Neural cell (in vitro differentiated cells): ENCODE data around the gene SMLR1. TPM values are rescaled to one million over a fixed set of nuclear protein-coding genes. Genes with fewer than 3 reads are reported as not detected.

Source experiments
- H2AFZ ChIP-seq: fragments of 200-600, 300-800 bp; sonication (generic), shearing (Covaris generic); 2 replicates; pipeline ENCODE4 v1.6.0; 2014; ENCODE audit warnings: low read depth, mild to moderate bottlenecking, antibody characterized with exemption, low read length, moderate library complexity
- H3F3A ChIP-seq: fragments of 200-600 bp; shearing (Covaris generic); 2 replicates; pipeline ENCODE4 v1.6.1; 2016; ENCODE audit warnings: mild to moderate bottlenecking, moderate library complexity, mixed read lengths, antibody characterized with exemption, low read length; ENCODE audit not compliant: insufficient read depth, poor library complexity, severe bottlenecking
- H3K27ac ChIP-seq: fragments of 200-600, 300-800 bp; sonication (generic), shearing (Covaris generic); 2 replicates; pipeline ENCODE4 v1.5.1; 2014; ENCODE audit warnings: mild to moderate bottlenecking, low read length, moderate library complexity
- H3K27me3 ChIP-seq: fragments of 300-800, 200-600 bp; sonication (generic), shearing (Covaris generic); 2 replicates; pipeline ENCODE4 v1.6.0; 2014; ENCODE audit warnings: mild to moderate bottlenecking, low read depth, low read length, moderate library complexity; ENCODE audit not compliant: insufficient read depth
- H3K36me3 ChIP-seq: fragments of 300-800, 200-600 bp; sonication (generic), shearing (Covaris generic); 2 replicates; pipeline ENCODE4 v1.5.1; 2014; ENCODE audit warnings: mild to moderate bottlenecking, antibody characterized with exemption, low read length, moderate library complexity; ENCODE audit not compliant: insufficient read depth
- H3K4me2 ChIP-seq: fragments of 300-800, 200-600 bp; sonication (generic), shearing (Covaris generic); 2 replicates; pipeline ENCODE4 v1.6.0; 2014; ENCODE audit warnings: mild to moderate bottlenecking, low read length
- H3K4me3 ChIP-seq: fragments of 300-800, 200-600 bp; sonication (generic), shearing (Covaris generic); 2 replicates; pipeline ENCODE4 v1.5.1; 2014; ENCODE audit warnings: mild to moderate bottlenecking, low read length, moderate library complexity
- H3K79me2 ChIP-seq: fragments of 200-600 bp; shearing (Covaris generic); replicated peaks from 2 replicates; pipeline ENCODE4 v1.6.0; 2014; ENCODE audit warnings: mild to moderate bottlenecking, low read length, moderate library complexity; ENCODE audit not compliant: insufficient read depth
- H3K9ac ChIP-seq: fragments of 300-800, 200-600 bp; sonication (generic), shearing (Covaris generic); 2 replicates; pipeline ENCODE4 v1.6.1; 2016; ENCODE audit warnings: mild to moderate bottlenecking, low read length, mixed read lengths
- H3K9me2 ChIP-seq: fragments of 200-600 bp; shearing (Covaris generic); 2 replicates; pipeline ENCODE4 v1.6.1; 2016; ENCODE audit warnings: mild to moderate bottlenecking, low read length, mixed read lengths; ENCODE audit not compliant: insufficient read depth
- H3K9me3 ChIP-seq: fragments of 200-600, 300-800 bp; sonication (generic), shearing (Covaris generic); 2 replicates; pipeline ENCODE4 v1.6.1; 2016; ENCODE audit warnings: mild to moderate bottlenecking, mixed run types, low read length, moderate library complexity, mixed read lengths
- H4K20me1 ChIP-seq: fragments of 200-600 bp; shearing (Covaris generic); 2 replicates; pipeline ENCODE4 v1.6.1; 2016; ENCODE audit warnings: mild to moderate bottlenecking, mixed run types; ENCODE audit not compliant: insufficient read depth
- EP300 ChIP-seq: fragments of 450-650 bp; conservative IDR thresholded peaks from 2 replicates; pipeline ENCODE4 v1.6.1; 2014; ENCODE audit warnings: antibody characterized with exemption, mild to moderate bottlenecking, moderate library complexity; ENCODE audit not compliant: poor library complexity, severe bottlenecking
- EZH2 ChIP-seq: fragments of 200-600, 300-800 bp; shearing (Covaris generic), sonication (generic); IDR thresholded peaks from 2 replicates; pipeline ENCODE4 v1.6.1; 2014; ENCODE audit warnings: antibody characterized with exemption, low read length, borderline replicate concordance, mild to moderate bottlenecking; ENCODE audit not compliant: insufficient read depth, poor library complexity, severe bottlenecking
- MXI1 ChIP-seq: fragments of 450-650 bp; conservative IDR thresholded peaks from 2 replicates; pipeline ENCODE4 v1.6.1; 2014; ENCODE audit warnings: antibody characterized with exemption, mild to moderate bottlenecking; ENCODE audit not compliant: poor library complexity, severe bottlenecking
- POLR2AphosphoS5 ChIP-seq: IDR thresholded peaks from 2 replicates; pipeline ENCODE4 v1.6.1; 2012
- RAD21 ChIP-seq: fragments of 450-650 bp; conservative IDR thresholded peaks from 2 replicates; pipeline ENCODE4 v1.6.1; 2014; ENCODE audit warnings: antibody characterized with exemption, mild to moderate bottlenecking, moderate library complexity
- SMC3 ChIP-seq: fragments of 450-650 bp; conservative IDR thresholded peaks from 2 replicates; pipeline ENCODE4 v1.6.1; 2014; ENCODE audit warnings: antibody characterized with exemption, mild to moderate bottlenecking, moderate library complexity; ENCODE audit not compliant: poor library complexity
- TAF1 ChIP-seq: IDR thresholded peaks from 2 replicates; pipeline ENCODE4 v1.6.1; 2012; ENCODE audit warnings: low read depth
- polyA plus RNA-seq: library from polyadenylated mRNA; depleted of rRNA; stranded (reverse); fragments of >200 nt; gene quantifications from 2 replicates; pipeline ENCODE4 v1.2.3, GENCODE V29; 2014
- TF ChIP-seq, protein P1 (sequence below): IDR thresholded peaks from 2 replicates; pipeline ENCODE4 v1.6.1; 2012; ENCODE audit warnings: borderline replicate concordance
- TF ChIP-seq, protein P2 (sequence below): fragments of 450-650 bp; IDR thresholded peaks from 2 replicates; pipeline ENCODE4 v1.5.1; 2014; ENCODE audit warnings: antibody characterized with exemption, mild to moderate bottlenecking, moderate library complexity; ENCODE audit not compliant: poor library complexity, severe bottlenecking

Gene SMLR1
- polyA plus RNA-seq, 1 donor from 2014 or later: not detected

DNA sequence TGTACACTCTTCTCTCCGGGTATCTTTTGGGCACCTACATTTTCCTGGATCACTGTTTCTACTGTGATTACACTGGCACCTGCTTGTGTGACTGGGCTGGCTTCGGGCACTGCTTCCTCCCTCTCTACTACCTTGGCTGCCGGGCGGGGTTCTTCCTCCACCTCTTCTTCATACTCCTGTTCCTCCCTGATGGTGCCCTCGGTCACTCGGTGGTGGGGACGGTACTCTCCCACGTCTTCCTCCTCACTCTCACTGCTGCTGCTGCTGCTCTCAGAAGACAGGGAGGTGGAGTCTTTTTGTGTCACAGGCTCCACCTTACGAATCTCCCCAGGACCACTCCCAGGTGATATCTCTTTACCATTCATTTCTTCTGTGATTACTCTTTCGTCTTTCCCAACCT is 42.5 kb downstream of the SMLR1 start:
- Histone ChIP-seq H3K27me3 (no peaks in the 10 kb centered on the region), H3K4me2 (no peak overlapping the region), H3K4me3 (no peak overlapping the region), H3K9me2 (no peaks in the 10 kb centered on the region), H3K9ac (no peak overlapping the region), H4K20me1 (no peaks in the 10 kb centered on the region), H2AFZ (no peak overlapping the region), H3F3A (no peaks in the 10 kb centered on the region), H3K79me2 (no peaks in the 10 kb centered on the region), H3K27ac (no peak overlapping the region), H3K36me3 (no peaks in the 10 kb centered on the region), H3K9me3 (no peaks in the 10 kb centered on the region)
- TF ChIP-seq, protein P1, sequence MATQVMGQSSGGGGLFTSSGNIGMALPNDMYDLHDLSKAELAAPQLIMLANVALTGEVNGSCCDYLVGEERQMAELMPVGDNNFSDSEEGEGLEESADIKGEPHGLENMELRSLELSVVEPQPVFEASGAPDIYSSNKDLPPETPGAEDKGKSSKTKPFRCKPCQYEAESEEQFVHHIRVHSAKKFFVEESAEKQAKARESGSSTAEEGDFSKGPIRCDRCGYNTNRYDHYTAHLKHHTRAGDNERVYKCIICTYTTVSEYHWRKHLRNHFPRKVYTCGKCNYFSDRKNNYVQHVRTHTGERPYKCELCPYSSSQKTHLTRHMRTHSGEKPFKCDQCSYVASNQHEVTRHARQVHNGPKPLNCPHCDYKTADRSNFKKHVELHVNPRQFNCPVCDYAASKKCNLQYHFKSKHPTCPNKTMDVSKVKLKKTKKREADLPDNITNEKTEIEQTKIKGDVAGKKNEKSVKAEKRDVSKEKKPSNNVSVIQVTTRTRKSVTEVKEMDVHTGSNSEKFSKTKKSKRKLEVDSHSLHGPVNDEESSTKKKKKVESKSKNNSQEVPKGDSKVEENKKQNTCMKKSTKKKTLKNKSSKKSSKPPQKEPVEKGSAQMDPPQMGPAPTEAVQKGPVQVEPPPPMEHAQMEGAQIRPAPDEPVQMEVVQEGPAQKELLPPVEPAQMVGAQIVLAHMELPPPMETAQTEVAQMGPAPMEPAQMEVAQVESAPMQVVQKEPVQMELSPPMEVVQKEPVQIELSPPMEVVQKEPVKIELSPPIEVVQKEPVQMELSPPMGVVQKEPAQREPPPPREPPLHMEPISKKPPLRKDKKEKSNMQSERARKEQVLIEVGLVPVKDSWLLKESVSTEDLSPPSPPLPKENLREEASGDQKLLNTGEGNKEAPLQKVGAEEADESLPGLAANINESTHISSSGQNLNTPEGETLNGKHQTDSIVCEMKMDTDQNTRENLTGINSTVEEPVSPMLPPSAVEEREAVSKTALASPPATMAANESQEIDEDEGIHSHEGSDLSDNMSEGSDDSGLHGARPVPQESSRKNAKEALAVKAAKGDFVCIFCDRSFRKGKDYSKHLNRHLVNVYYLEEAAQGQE: no peak
- TF ChIP-seq EZH2 (no peak), POLR2AphosphoS5 (no peak), RAD21 (no peak), EP300 (no peak), SMC3 (no peak), TAF1 (no peak), MXI1 (no peak)
- TF ChIP-seq, protein P2, sequence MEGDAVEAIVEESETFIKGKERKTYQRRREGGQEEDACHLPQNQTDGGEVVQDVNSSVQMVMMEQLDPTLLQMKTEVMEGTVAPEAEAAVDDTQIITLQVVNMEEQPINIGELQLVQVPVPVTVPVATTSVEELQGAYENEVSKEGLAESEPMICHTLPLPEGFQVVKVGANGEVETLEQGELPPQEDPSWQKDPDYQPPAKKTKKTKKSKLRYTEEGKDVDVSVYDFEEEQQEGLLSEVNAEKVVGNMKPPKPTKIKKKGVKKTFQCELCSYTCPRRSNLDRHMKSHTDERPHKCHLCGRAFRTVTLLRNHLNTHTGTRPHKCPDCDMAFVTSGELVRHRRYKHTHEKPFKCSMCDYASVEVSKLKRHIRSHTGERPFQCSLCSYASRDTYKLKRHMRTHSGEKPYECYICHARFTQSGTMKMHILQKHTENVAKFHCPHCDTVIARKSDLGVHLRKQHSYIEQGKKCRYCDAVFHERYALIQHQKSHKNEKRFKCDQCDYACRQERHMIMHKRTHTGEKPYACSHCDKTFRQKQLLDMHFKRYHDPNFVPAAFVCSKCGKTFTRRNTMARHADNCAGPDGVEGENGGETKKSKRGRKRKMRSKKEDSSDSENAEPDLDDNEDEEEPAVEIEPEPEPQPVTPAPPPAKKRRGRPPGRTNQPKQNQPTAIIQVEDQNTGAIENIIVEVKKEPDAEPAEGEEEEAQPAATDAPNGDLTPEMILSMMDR: no peak

DNA sequence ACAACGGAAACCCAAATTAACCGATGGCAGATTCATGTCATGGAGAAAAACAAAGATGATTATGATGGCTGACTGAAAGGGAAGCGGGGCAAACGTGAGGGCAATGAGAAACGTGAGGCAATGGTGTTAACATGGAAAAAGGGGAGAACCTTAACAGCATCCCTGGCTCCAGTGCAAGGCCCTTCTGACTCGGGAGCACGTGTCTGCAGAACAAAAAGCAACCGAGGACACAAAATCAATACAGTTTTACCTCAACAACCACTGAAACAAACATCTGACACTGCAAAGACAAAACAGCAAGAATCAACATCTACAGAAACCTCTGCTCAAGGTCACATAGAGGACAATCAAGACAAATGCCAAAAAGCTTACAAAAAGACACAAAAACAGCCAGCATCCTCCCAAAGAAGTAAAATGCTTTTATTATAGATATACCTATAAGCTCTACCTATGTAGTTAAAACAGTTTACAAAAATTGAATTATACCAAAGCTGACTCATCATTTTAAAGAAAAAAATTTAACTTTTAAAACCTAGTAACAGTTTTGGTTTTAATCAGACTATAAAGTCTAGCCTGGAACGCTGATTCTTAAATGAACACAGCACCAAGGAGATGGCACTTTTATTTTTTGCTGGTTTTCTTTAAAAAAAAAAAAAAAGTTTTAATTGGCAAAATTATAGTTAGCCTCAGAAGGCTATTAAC is 43.1 kb downstream of the SMLR1 start:
- Histone ChIP-seq H3K9me3 (no peaks in the 10 kb centered on the region), H3K36me3 (no peaks in the 10 kb centered on the region), H3K4me3 (no peak overlapping the region), H3K79me2 (no peaks in the 10 kb centered on the region), H3K9ac (no peak overlapping the region), H3K27me3 (no peaks in the 10 kb centered on the region), H3K9me2 (no peaks in the 10 kb centered on the region), H4K20me1 (no peaks in the 10 kb centered on the region), H3K27ac (no peak overlapping the region), H2AFZ (no peak overlapping the region), H3K4me2 (no peak overlapping the region), H3F3A (no peaks in the 10 kb centered on the region)
- TF ChIP-seq SMC3: no peak
- TF ChIP-seq, protein P2: no peak
- no peak for TF ChIP-seq POLR2AphosphoS5
- TF ChIP-seq MXI1: no peak
- no peak for TF ChIP-seq EP300
- TF ChIP-seq, protein P1: no peak
- no peak for TF ChIP-seq EZH2
- TF ChIP-seq RAD21: no peak
